ENCODE data around the gene NKD1. TPM values are rescaled to one million over a fixed set of nuclear protein-coding genes. Genes with fewer than 3 reads are reported as not detected.

NKD1 gene
- total and polyA plus RNA-seq, 2 donors (not counting 1 experiment from before 2014, with no cell fraction given): 0.16 to 1.9 TPM

DNA sequence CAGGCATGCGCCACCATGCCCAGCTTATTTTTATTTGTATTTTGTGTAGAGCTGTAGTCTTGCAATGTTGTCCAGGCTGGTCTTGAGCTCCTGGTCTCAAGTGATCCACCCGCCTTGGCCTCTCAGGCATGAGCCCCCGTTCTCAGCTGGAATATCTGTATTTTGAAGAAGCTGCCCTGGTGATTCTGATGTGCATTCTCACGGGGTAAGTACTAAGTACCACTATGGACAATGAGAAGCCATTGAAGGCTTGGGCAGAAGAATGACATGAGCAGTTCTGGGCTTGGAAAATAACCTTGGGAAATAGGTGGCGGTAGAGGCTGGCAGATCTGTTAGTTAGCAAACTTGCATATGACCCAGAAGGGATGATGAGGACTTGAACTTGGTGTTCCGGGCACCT is 15.6 kb upstream of the NKD1 start:
- WGBS (ENCODE audit: insufficient coverage): 96% methylated on average over 5 of the region's 6 CpGs
- H3K9me3 Mint-ChIP-seq (ENCODE audit: insufficient read depth): peaks cover 2% of the 10 kb centered on the region
- POLR2A ChIA-PET: no interaction called here

DNA sequence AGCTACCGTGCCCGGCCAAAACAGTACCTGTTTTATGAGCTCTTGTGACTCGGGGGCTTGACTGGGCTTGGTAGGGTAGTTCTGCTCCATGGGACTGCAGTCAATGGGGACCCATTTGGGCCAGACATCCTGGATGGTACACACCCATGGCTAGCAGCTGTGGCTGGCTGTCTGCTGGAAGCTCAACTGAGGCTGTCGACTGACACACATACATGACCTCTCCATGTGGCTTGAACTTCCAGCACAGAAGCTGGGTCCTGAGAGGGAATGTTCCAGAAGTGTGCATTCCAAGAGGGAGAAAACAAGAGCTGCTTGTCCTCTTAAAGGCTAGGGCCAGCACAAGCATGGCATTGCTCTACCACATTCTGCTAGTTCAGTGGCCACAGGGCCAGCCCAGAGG is 14.9 kb upstream of the NKD1 start:
- ChIA-PET CTCF (interaction anchor here (0.6 kb wide), 1 partner anchor 17 kb away, joined by 3 read pairs; no protein-coding TSS in a partner anchor), POLR2A (no interaction called here)
- WGBS (ENCODE audit: insufficient coverage): 97% methylated on average over 3 of the region's 4 CpGs
- Histone ChIP-seq H3K27ac (ENCODE audit: low read length in 2 of 2) (no peak overlapping the region), H3K79me2 (ENCODE audit: control insufficient read depth, insufficient read depth, low read length) (no peaks in the 10 kb centered on the region), H3K9me3 (ENCODE audit: control extremely low read depth in 1 of 3, control insufficient read depth in 2 of 3, insufficient read depth in 1 of 3, low read length in 2 of 3) (peaks cover 0 to 12% (median 11%) of the 10 kb centered on the region in 3 donors), H4K20me1 (ENCODE audit: control insufficient read depth, insufficient read depth, low read length, poor library complexity, severe bottlenecking) (no peaks in the 10 kb centered on the region), H3K36me3 (replicated peaks in 1 of 2; ENCODE audit: control extremely low read depth in 1 of 2, control insufficient read depth in 1 of 2, extremely low read depth in 1 of 2, insufficient read depth in 2 of 2, low read length in 1 of 2) (no peaks in the 10 kb centered on the region), H3K4me1 (ENCODE audit: control insufficient read depth in 2 of 2, insufficient read depth in 2 of 2, low read length in 2 of 2) (no peaks in the 10 kb centered on the region), H3K4me3 (ENCODE audit: control extremely low read depth in 1 of 5, extremely low read depth in 1 of 5, insufficient read depth in 1 of 5, low read depth in 2 of 5, low read length in 4 of 5) (no peak overlapping the region), H2AFZ (ENCODE audit: insufficient read depth, low read depth, low read length, poor library complexity, severe bottlenecking) (no peak overlapping the region), H3K9ac (ENCODE audit: low read length) (no peak overlapping the region), H3K4me2 (replicated peaks; ENCODE audit: low read depth, low read length, poor library complexity, severe bottlenecking) (no peak overlapping the region), H3K27me3 (replicated peaks in 1 of 4; ENCODE audit: control extremely low read depth in 1 of 4, control insufficient read depth in 3 of 4, insufficient read depth in 4 of 4, low read length in 3 of 4) (peaks cover 0 to 12% (median 1%) of the 10 kb centered on the region in 4 experiments)
- peaks cover 2% of the 10 kb centered on the region for H3K9me3 Mint-ChIP-seq (ENCODE audit: insufficient read depth)
- TF ChIP-seq EZH2 (IDR thresholded peaks at IDR 0.05; ENCODE audit: borderline replicate concordance, insufficient read depth, low read depth, low read length, poor library complexity, severe bottlenecking): no peak
- no peak for TF ChIP-seq CTCF (IDR thresholded peaks at IDR 0.05)
- intact Hi-C loops (cut with micrococcal nuclease): no loop called here
- H3K27me3 Mint-ChIP-seq: peaks cover 31% of the 10 kb centered on the region
- no peak overlapping the region for H3K4me3 Mint-ChIP-seq
- H3K27ac Mint-ChIP-seq: no peak overlapping the region
- DNase-seq (no peak), ATAC-seq (ENCODE audit: low read depth) (no peak)
- H3K4me1 Mint-ChIP-seq: no peaks in the 10 kb centered on the region

More for the DNA sequence above, 15.6 kb upstream of the NKD1 start:
- Histone ChIP-seq H3K9ac (ENCODE audit: low read length) (no peak overlapping the region), H3K4me3 (ENCODE audit: control extremely low read depth in 1 of 5, extremely low read depth in 1 of 5, insufficient read depth in 1 of 5, low read depth in 2 of 5, low read length in 4 of 5) (no peak overlapping the region), H3K79me2 (ENCODE audit: control insufficient read depth, insufficient read depth, low read length) (no peaks in the 10 kb centered on the region), H3K36me3 (replicated peaks in 1 of 2; ENCODE audit: control extremely low read depth in 1 of 2, control insufficient read depth in 1 of 2, extremely low read depth in 1 of 2, insufficient read depth in 2 of 2, low read length in 1 of 2) (no peaks in the 10 kb centered on the region), H3K4me2 (replicated peaks; ENCODE audit: low read depth, low read length, poor library complexity, severe bottlenecking) (no peak overlapping the region), H3K9me3 (ENCODE audit: control extremely low read depth in 1 of 3, control insufficient read depth in 2 of 3, insufficient read depth in 1 of 3, low read length in 2 of 3) (peaks cover 0 to 12% (median 11%) of the 10 kb centered on the region in 3 donors), H4K20me1 (ENCODE audit: control insufficient read depth, insufficient read depth, low read length, poor library complexity, severe bottlenecking) (no peaks in the 10 kb centered on the region), H3K4me1 (ENCODE audit: control insufficient read depth in 2 of 2, insufficient read depth in 2 of 2, low read length in 2 of 2) (no peaks in the 10 kb centered on the region), H3K27me3 (replicated peaks in 1 of 4; ENCODE audit: control extremely low read depth in 1 of 4, control insufficient read depth in 3 of 4, insufficient read depth in 4 of 4, low read length in 3 of 4) (peaks cover 0 to 12% (median 1%) of the 10 kb centered on the region in 4 experiments), H3K27ac (ENCODE audit: low read length in 2 of 2) (no peak overlapping the region), H2AFZ (ENCODE audit: insufficient read depth, low read depth, low read length, poor library complexity, severe bottlenecking) (no peak overlapping the region)
- TF ChIP-seq CTCF (IDR thresholded peaks at IDR 0.05): no peak
- TF ChIP-seq EZH2 (IDR thresholded peaks at IDR 0.05; ENCODE audit: borderline replicate concordance, insufficient read depth, low read depth, low read length, poor library complexity, severe bottlenecking): no peak
- Mint-ChIP-seq H3K27me3 (peaks cover 34% of the 10 kb centered on the region), H3K4me1 (no peaks in the 10 kb centered on the region), H3K4me3 (no peak overlapping the region), H3K27ac (no peak overlapping the region)
- intact Hi-C loops (cut with micrococcal nuclease): no loop called here
- no peak for DNase-seq
- CTCF ChIA-PET: interaction anchor here (0.8 kb wide), 1 partner anchor 274 kb away, joined by 3 read pairs; no protein-coding TSS in a partner anchor
- ATAC-seq (ENCODE audit: low read depth): no peak
